CD8-positive, alpha-beta memory T cell (primary cell): ENCODE data around the gene MCAM. TPM values are rescaled to one million over a fixed set of nuclear protein-coding genes. Genes with fewer than 3 reads are reported as not detected.
A peak's percentile ranks its signal among the peaks of the same experiment; 100 is the strongest.

Experiments used
- CTCF ChIA-PET: fragments of 350-600 bp; sonication (Branson Sonifier 250); formaldehyde crosslinking; loops from one replicate; lab custom pipeline; 2021; ENCODE audit warnings: antibody characterized with exemption; lab: Charles Lee
- POLR2A ChIA-PET: fragments of 350-600 bp; sonication (Branson Sonifier 250); formaldehyde crosslinking; loops from one replicate; lab custom pipeline; 2021; ENCODE audit warnings: antibody characterized with exemption; lab: Charles Lee
- DNase-seq, 5 donors: peaks; one replicate each; pipeline versions ENCODE4 v3.0.0 to v3.0.0-alpha.2; 2020 to 2022; ENCODE audit warnings: mixed read lengths in 1 of 5
- H3K27ac ChIP-seq: one replicate; pipeline ENCODE4 v1.7.0; 2013; ENCODE audit warnings: low read depth, mild to moderate bottlenecking, low read length, moderate library complexity
- H3K27me3 ChIP-seq: 2 replicates; pipeline ENCODE4 v1.7.0; 2013; ENCODE audit warnings: low read length, mild to moderate bottlenecking; ENCODE audit not compliant: insufficient read depth, poor library complexity, severe bottlenecking
- H3K36me3 ChIP-seq: 2 replicates; pipeline ENCODE4 v1.7.0; 2013; ENCODE audit warnings: mild to moderate bottlenecking, low read length, moderate library complexity; ENCODE audit not compliant: insufficient read depth
- H3K4me1 ChIP-seq: 2 replicates; pipeline ENCODE4 v1.7.0; 2013; ENCODE audit warnings: mild to moderate bottlenecking, low read length, moderate library complexity; ENCODE audit not compliant: insufficient read depth
- H3K4me3 ChIP-seq: 2 replicates; pipeline ENCODE4 v1.7.0; 2013; ENCODE audit warnings: mild to moderate bottlenecking, low read length
- H3K9me3 ChIP-seq: 2 replicates; pipeline ENCODE4 v1.7.0; 2013; ENCODE audit warnings: mild to moderate bottlenecking, low read length
- H3K27ac Mint-ChIP-seq, 8 donors: one replicate each; pipeline ENCODE4 v1.8.0; 2020 to 2021; ENCODE audit warnings: mixed read lengths in 8 of 8, mild to moderate bottlenecking in 6 of 8, inconsistent platforms in 3 of 8, moderate library complexity in 3 of 8
- H3K27me3 Mint-ChIP-seq, 2 donors: one replicate each; pipeline ENCODE4 v1.8.0; 2020 to 2021; ENCODE audit warnings: mixed read lengths in 2 of 2, mild to moderate bottlenecking in 1 of 2, moderate library complexity in 1 of 2
- H3K36me3 Mint-ChIP-seq, 3 donors: one replicate each; pipeline ENCODE4 v1.8.0; 2020 to 2021; ENCODE audit warnings: mixed read lengths in 3 of 3, inconsistent platforms in 1 of 3, mild to moderate bottlenecking in 1 of 3
- H3K4me1 Mint-ChIP-seq, 3 donors: one replicate each; pipeline ENCODE4 v1.8.0; 2020 to 2021; ENCODE audit warnings: mixed read lengths in 3 of 3, inconsistent platforms in 1 of 3, mild to moderate bottlenecking in 1 of 3
- H3K4me3 Mint-ChIP-seq, 7 donors: one replicate each; pipeline ENCODE4 v1.8.0; 2020 to 2021; ENCODE audit warnings: mixed read lengths in 7 of 7, mild to moderate bottlenecking in 6 of 7, moderate library complexity in 4 of 7, inconsistent platforms in 2 of 7
- H3K9me3 Mint-ChIP-seq, 5 donors: one replicate each; pipeline ENCODE4 v1.8.0; 2020 to 2022; ENCODE audit warnings: mixed read lengths in 5 of 5, mild to moderate bottlenecking in 3 of 5, moderate library complexity in 2 of 5, inconsistent platforms in 1 of 5
- polyA plus RNA-seq: library from polyadenylated mRNA; unstranded; fragments of 300-500 nt; fragmentation: Illumina TruSeq; gene quantifications from one replicate; pipeline ENCODE4 v1.2.3, GENCODE V29; 2021
- total RNA-seq, 2 experiments: library from RNA; stranded (reverse); gene quantifications; one replicate each; pipeline ENCODE4 v1.2.3, GENCODE V29; 2021

Gene MCAM
- total and polyA plus RNA-seq, 3 experiments from 2014 or later: 1.6 to 2.7 (median 2.0) TPM

DNA sequence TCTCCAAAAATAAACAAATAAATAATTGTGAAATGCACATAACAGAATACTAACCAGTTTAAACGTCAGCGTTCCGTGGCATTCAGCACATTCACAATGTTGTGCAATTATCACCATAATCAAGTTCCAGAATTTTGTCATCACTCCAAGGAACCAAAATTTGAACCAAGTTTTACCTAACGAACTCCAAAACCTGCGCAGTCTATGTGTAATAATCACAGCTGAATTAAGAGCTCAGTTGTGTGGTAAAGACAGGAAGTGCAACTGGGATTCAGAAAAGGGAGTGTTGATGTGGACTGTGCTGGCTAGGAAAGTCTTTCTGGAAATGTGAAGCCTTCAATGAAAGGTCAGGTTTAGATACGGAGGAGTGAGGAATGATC lies 5.4 kb upstream of the MCAM start:
- Histone ChIP-seq H3K4me3 (no peak overlapping the region), H3K4me1 (peaks cover 14% of the 10 kb centered on the region), H3K27ac (no peak overlapping the region), H3K36me3 (no peaks in the 10 kb centered on the region), H3K9me3 (no peaks in the 10 kb centered on the region), H3K27me3 (peaks cover 3% of the 10 kb centered on the region)
- Mint-ChIP-seq H3K27me3 (peaks cover 8 to 14% of the 10 kb centered on the region in 2 donors), H3K27ac (peak overlapping the region in 1 of 8 donors; percentile 8), H3K36me3 (no peaks in the 10 kb centered on the region), H3K4me3 (peak overlapping the region in 2 of 7 donors; percentile 4 to 19), H3K4me1 (peaks cover 11 to 34% (median 18%) of the 10 kb centered on the region in 3 donors), H3K9me3 (no peaks in the 10 kb centered on the region)
- CTCF ChIA-PET: interaction anchor here (0.5 to 4.2 kb wide), 16 partner anchors 10 to 202 kb away, joined by 3 to 23 read pairs (median 4); partner anchors contain the start of gene CBL
- DNase-seq: no peak
- POLR2A ChIA-PET: no interaction called here

DNA sequence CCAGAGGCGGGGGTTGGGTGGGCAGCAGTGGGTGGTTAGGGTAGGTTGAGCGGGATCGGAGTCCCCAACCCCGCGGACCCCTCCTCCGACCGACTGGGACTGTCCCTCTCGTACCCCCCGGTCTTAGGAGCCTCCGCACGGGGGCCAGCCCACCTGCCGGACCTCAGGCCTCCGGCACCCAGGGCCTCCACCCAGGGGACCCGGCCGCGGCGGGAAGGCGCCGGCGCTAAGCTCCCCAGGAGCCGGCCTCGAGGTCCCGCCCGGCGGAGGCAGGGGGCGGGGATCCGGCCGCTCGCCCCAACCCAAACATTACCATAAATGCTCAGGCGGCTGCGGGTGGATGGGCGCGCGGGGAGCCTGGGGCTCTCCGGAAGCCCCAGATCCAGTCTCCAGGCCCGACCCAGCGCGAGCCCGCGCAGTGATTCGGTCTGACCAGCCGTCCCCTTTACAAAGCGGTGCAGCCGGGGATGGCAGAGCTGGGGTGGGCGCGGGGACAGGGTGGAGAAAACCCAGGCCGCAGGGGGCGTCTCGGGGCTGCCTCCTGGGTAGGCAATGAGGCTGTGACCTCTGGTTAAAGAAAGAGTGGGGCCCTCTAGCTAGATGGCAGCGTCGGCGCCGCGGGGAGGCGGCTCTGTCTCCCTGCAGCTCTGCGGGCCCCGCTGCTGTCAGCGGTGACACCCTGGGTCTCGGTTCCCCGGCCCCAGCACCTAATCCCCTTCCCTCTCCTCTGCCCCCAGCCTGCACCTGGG lies 4.0 kb upstream of the MCAM start:
- Mint-ChIP-seq H3K9me3 (no peaks in the 10 kb centered on the region), H3K27ac (peak overlapping the region in 7 of 8 donors; percentile 32 to 87 (median 65)), H3K4me1 (peaks cover 11 to 41% (median 20%) of the 10 kb centered on the region in 3 donors), H3K27me3 (peaks cover 11 to 17% of the 10 kb centered on the region in 2 donors), H3K36me3 (no peaks in the 10 kb centered on the region), H3K4me3 (peak overlapping the region; percentile 81 to 95 (median 85))
- Histone ChIP-seq H3K4me3 (peak overlapping the region; percentile 74), H3K27ac (peak overlapping the region; percentile 78), H3K27me3 (peaks cover 6% of the 10 kb centered on the region), H3K4me1 (peaks cover 22% of the 10 kb centered on the region), H3K9me3 (no peaks in the 10 kb centered on the region), H3K36me3 (no peaks in the 10 kb centered on the region)
- ChIA-PET POLR2A (interaction anchor here (0.6 to 1.3 kb wide), 6 partner anchors 11 to 236 kb away, joined by 3 to 5 read pairs (median 3); partner anchors contain the start of genes CBL and HMBS), CTCF (interaction anchor here (0.7 to 4.2 kb wide), 15 partner anchors 10 to 219 kb away, joined by 3 to 23 read pairs (median 3); partner anchors contain the start of gene CBL)
- DNase-seq: peak in 4 of 5 donors; percentile 31 to 63 (median 43)

GRCh38 chr11:119320240-119320775 lies 3.4 kb upstream of the MCAM start:
- peak overlapping the region; percentile 74 for H3K4me3 ChIP-seq
- DNase-seq: no peak
- Mint-ChIP-seq H3K4me3 (peak overlapping the region in 5 of 7 donors; percentile 50 to 84 (median 74)), H3K9me3 (no peaks in the 10 kb centered on the region), H3K27ac (peak overlapping the region in 3 of 8 donors; percentile 82 to 90 (median 86)), H3K27me3 (peaks cover 13 to 24% of the 10 kb centered on the region in 2 donors), H3K36me3 (no peaks in the 10 kb centered on the region), H3K4me1 (peaks cover 11 to 47% (median 26%) of the 10 kb centered on the region in 3 donors)
- ChIA-PET POLR2A (interaction anchor here (0.7 to 1.3 kb wide), 2 partner anchors 114 to 236 kb away, joined by 5 read pairs; partner anchors contain the start of genes CBL and HMBS), CTCF (interaction anchor here (1.2 to 4.2 kb wide), 6 partner anchors 11 to 115 kb away, joined by 3 to 23 read pairs (median 4); partner anchors contain the start of gene CBL)
- peak overlapping the region; percentile 78 for H3K27ac ChIP-seq
- H3K4me1 ChIP-seq: peaks cover 28% of the 10 kb centered on the region
- no peaks in the 10 kb centered on the region for H3K36me3 ChIP-seq
- H3K27me3 ChIP-seq: peaks cover 12% of the 10 kb centered on the region
- H3K9me3 ChIP-seq: no peaks in the 10 kb centered on the region

DNA sequence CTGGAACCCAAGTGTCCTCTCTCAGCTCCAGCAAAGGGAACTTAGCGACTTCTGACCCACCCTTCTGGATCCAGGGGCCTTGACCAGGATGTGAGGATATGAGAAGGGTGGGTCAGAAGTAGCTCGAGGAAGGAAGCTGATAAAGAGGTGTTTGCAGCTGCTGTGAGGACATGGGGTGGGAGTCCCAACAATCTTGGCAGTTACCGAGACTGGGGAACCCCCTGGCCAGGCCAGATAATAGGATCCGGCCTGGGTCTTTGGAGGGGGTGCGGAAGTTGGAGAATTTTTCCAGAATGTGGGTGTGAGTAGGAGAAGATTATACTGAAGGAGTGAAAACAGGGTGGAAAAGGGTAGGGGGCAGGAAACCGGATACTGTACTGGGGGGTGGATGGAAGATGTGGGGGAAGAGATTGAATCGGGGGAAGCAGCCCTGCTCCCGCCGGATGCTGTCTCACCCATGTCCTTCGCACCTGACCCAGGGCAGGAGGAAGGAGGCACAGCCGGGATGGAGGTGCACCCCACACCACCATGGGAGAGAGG lies 2.8 kb upstream of the MCAM start:
- ChIA-PET CTCF (interaction anchor here (1.4 kb wide), 1 partner anchor 12 kb away, joined by 3 read pairs; no protein-coding TSS in a partner anchor), POLR2A (interaction anchor here (0.6 to 1.3 kb wide), 2 partner anchors 114 to 980 kb away, joined by 5 read pairs; partner anchors contain the start of gene CBL)
- Mint-ChIP-seq H3K27me3 (peaks cover 13 to 26% of the 10 kb centered on the region in 2 donors), H3K36me3 (no peaks in the 10 kb centered on the region), H3K4me3 (peak overlapping the region; percentile 50 to 84 (median 68)), H3K4me1 (peaks cover 11 to 53% (median 29%) of the 10 kb centered on the region in 3 donors), H3K27ac (peak overlapping the region in 7 of 8 donors; percentile 40 to 96 (median 87)), H3K9me3 (no peaks in the 10 kb centered on the region)
- no peak overlapping the region for H3K4me3 ChIP-seq
- DNase-seq: no peak
- no peaks in the 10 kb centered on the region for H3K36me3 ChIP-seq
- peaks cover 34% of the 10 kb centered on the region for H3K4me1 ChIP-seq
- peaks cover 14% of the 10 kb centered on the region for H3K27me3 ChIP-seq
- H3K27ac ChIP-seq: peak overlapping the region; percentile 78
- no peaks in the 10 kb centered on the region for H3K9me3 ChIP-seq

- H3K36me3 Mint-ChIP-seq: no peaks in the 10 kb centered on the region
- peaks cover 11 to 54% (median 30%) of the 10 kb centered on the region in 3 donors for H3K4me1 Mint-ChIP-seq
- Histone ChIP-seq H3K9me3 (no peaks in the 10 kb centered on the region), H3K27ac (peak overlapping the region; percentile 78), H3K4me1 (peaks cover 37% of the 10 kb centered on the region), H3K4me3 (no peak overlapping the region), H3K27me3 (peaks cover 14% of the 10 kb centered on the region), H3K36me3 (no peaks in the 10 kb centered on the region)
- POLR2A ChIA-PET: interaction anchor here (0.6 kb wide), 1 partner anchor 979 kb away, joined by 5 read pairs; no protein-coding TSS in a partner anchor
- no peaks in the 10 kb centered on the region for H3K9me3 Mint-ChIP-seq
- no peak for DNase-seq
- H3K4me3 Mint-ChIP-seq: peak overlapping the region; percentile 59 to 84 (median 68)
- CTCF ChIA-PET: no interaction called here
- peak overlapping the region; percentile 21 to 95 (median 88) for H3K27ac Mint-ChIP-seq
- peaks cover 14 to 31% of the 10 kb centered on the region in 2 donors for H3K27me3 Mint-ChIP-seq
Observed at GRCh38 chr11:119319136-119319699, 2.3 kb upstream of the MCAM start.

DNA sequence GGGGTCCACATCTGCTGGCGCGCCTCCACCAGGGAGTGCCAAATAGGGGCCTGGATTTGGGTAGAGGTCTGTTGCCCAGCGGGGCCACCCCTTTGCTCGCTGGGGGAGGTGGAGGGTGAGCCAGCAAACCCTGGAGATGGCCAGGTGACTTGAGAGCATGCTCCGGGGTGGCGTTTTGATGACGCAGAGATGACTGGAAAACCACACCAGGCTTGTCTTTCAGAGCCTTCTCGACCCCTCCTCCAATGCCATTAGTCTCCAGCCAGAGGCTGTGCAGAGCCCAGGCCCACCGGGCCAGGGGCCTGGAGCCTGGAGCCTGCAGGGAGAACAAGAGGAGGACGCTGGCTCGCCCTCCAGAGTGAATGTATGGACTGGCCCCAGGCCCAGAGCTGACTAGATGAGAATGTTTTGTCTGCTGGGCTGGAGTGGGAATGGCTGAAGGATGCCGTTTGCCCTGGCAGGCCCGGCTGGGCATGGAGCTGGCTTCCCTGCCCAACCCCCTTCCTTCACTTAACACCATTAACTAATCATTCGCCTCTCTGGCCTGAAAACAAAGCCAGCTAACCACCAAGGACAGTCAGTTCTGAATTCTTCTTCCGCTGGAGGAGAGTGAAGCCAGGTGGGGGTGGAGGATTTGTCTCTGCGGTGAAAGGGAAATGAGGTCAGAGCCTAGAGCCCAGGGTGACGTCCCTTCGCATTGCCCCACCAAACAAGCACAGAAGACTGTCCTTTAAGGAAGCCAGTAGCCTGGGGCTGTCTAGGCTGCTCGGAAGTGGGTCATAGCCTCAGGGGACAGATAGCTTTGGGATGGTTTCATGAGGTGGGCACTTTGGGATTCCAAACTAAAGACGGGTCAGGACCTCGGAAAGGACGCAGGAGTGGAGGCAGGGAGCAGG lies 1.6 kb upstream of the MCAM start:
- ChIA-PET CTCF (interaction anchor here (0.6 to 0.9 kb wide), 2 partner anchors 20 to 90 kb away, joined by 3 read pairs; no protein-coding TSS in a partner anchor), POLR2A (no interaction called here)
- H3K36me3 ChIP-seq: no peaks in the 10 kb centered on the region
- peaks cover 34% of the 10 kb centered on the region for H3K4me1 ChIP-seq
- Mint-ChIP-seq H3K27me3 (peaks cover 14 to 33% of the 10 kb centered on the region in 2 donors), H3K4me1 (peaks cover 9 to 54% (median 27%) of the 10 kb centered on the region in 3 donors), H3K9me3 (no peaks in the 10 kb centered on the region), H3K27ac (peak overlapping the region; percentile 61 to 95 (median 88)), H3K4me3 (peak overlapping the region; percentile 11 to 84 (median 68)), H3K36me3 (no peaks in the 10 kb centered on the region)
- H3K4me3 ChIP-seq: no peak overlapping the region
- DNase-seq: peak in 2 of 5 donors; percentile 40 to 41
- peaks cover 14% of the 10 kb centered on the region for H3K27me3 ChIP-seq
- H3K27ac ChIP-seq: peak overlapping the region; percentile 78
- no peaks in the 10 kb centered on the region for H3K9me3 ChIP-seq
